GM12874 (cell line): ENCODE data around the gene PLCXD3.

Experiments used
- TF ChIP-seq, protein P1 (sequence below): IDR thresholded peaks from 2 replicates; pipeline ENCODE4 v1.5.1; 2011; ENCODE audit warnings: low read depth, mild to moderate bottlenecking, control low read depth, low read length, moderate library complexity; ENCODE audit not compliant: insufficient read depth

The PLCXD3 gene

GRCh38 chr5:41410307-41410706 is 100.1 kb downstream of the PLCXD3 start:
- TF ChIP-seq, protein P1, sequence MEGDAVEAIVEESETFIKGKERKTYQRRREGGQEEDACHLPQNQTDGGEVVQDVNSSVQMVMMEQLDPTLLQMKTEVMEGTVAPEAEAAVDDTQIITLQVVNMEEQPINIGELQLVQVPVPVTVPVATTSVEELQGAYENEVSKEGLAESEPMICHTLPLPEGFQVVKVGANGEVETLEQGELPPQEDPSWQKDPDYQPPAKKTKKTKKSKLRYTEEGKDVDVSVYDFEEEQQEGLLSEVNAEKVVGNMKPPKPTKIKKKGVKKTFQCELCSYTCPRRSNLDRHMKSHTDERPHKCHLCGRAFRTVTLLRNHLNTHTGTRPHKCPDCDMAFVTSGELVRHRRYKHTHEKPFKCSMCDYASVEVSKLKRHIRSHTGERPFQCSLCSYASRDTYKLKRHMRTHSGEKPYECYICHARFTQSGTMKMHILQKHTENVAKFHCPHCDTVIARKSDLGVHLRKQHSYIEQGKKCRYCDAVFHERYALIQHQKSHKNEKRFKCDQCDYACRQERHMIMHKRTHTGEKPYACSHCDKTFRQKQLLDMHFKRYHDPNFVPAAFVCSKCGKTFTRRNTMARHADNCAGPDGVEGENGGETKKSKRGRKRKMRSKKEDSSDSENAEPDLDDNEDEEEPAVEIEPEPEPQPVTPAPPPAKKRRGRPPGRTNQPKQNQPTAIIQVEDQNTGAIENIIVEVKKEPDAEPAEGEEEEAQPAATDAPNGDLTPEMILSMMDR, result no peak

DNA sequence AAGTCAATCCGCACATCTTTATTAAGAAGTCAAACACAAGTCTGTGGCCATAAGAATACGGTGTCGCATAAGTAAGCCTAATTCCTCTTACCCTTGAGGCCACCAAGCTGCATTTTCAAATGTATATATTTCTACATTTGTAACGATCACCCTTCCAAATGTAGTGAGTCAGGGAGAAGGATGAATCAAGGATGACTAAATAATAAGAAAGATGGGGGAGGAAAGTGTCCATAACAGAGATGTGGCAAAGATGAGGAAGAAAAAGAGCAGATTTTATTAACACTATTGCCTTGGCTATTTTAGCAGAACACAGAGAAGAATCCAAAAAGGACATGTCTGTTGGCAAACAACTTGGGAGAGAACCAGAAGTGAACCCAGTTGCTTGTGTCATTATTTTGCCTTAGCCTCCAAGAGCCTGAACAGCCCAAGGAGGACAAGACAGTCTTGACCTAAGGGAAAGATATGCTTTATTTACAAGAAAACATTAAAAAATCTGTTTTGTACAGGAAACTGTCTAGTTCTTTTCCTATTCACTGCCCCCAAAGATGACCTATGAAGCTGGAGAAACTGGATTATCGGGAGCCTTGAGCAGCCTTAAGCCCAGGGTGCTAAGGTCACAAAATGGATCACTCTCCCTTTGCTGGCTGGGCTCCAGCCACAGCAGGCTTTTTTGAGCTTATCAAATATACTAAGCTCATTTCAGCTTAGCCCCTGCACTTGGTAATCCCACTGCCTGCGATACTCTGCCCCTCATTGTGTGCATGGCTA is 101.5 kb downstream of the PLCXD3 start:
- TF ChIP-seq, protein P1, result no peak

DNA sequence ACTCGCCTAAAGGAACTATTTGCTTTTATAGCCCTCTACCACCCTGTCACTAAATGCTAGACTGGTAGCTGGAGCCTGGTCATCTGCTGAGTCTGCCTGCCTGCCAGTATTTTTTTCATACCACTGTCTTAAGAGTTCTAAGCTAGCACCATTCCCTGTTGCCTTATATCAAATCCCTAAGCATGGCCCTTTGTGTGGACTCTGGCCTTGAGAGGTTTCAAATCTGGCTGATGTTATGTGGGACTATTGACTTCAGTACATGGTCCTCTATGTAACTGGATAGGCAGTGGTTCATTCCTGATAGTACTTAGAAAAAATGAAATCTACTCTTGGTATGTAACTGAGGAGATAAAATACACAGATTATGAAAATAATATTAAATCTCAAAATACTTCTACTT is 103.5 kb downstream of the PLCXD3 start:
- TF ChIP-seq, protein P1, result no peak

- TF ChIP-seq, protein P1, result no peak
These were observed 104.0 kb downstream of the PLCXD3 start for GRCh38 chr5:41406424-41406823.

DNA sequence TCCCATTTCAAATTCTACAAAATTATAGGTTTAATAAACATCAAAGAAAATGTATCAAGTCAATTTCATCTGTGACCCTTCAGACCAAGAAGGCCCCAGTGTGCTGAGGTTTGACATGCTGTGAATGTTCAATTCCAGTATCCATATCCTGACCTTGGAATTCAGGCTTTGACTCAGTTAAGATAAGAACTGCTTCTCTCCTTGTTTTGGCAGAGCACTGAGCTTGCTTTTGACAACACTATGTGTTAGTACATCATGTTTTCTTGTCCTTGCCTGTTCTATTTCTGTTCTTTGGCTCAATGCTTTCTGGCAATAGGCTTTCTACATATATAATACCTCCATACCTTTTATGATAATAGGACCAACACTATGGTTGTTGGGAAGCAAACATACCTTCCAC is 105.6 kb downstream of the PLCXD3 start:
- TF ChIP-seq, protein P1, result no peak

DNA sequence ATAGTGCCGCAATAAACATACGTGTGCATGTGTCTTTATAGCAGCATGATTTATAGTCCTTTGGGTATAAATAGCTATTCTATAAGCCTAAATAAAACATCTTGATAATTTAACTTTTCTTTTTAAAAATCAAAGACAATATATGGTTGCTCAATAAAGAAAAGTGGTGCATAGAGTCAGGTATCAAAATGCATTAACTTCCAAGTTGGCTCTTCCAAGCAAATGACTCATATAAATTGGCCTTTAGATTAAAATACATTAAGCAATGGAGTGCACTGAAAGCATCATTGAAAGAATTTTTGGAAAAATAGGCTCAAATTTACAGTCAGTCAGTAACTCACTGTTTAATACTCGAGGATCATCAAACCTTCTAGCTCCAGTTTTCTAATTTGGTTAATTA is 106.6 kb downstream of the PLCXD3 start:
- TF ChIP-seq, protein P1, result no peak

GRCh38 chr5:41402845-41403244 is 107.6 kb downstream of the PLCXD3 start:
- TF ChIP-seq, protein P1, result no peak
